ENCODE data around the gene HPCAL1. TPM values are rescaled to one million over a fixed set of nuclear protein-coding genes. Genes with fewer than 3 reads are reported as not detected.

HPCAL1 gene
- total RNA-seq, 1 experiment from 2014 or later = 273 TPM

DNA sequence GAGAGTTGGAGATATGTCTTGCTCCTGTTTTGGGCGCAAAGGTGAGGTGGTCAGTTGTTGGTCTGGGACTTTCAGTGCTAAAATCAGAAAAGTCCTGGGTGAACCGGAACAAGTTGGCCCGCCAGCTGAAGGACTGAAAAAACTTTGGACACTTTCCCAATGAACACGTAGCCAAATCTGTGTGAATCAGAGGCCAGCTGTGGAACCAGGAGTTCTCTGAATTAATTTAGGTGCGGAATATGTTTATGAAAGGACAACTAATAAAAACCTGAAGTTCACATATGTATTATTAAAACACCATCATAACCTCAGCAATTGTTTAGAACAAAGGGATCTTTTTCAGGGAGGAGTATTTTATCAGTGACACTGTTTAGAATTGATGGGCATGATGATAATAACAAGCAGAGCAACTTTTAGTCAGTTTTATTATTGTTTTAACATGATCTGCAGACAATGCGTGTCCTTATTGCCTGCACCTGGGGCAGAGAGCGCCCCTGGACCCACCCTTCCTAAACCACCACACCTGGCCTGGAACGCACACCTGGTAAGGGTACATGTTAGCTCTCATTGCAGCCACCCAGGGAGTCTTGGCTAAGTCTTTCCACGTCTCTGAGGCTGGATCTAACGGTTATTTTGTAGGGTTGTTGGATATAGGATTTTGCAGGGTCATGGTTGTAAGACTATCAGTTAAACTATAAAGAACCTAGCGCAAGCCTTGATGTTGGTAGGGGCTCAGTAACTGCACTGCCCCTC is 155.3 kb downstream of the HPCAL1 start:
- peak; percentile 62 for DNase-seq (ENCODE audit: low read depth)

DNA sequence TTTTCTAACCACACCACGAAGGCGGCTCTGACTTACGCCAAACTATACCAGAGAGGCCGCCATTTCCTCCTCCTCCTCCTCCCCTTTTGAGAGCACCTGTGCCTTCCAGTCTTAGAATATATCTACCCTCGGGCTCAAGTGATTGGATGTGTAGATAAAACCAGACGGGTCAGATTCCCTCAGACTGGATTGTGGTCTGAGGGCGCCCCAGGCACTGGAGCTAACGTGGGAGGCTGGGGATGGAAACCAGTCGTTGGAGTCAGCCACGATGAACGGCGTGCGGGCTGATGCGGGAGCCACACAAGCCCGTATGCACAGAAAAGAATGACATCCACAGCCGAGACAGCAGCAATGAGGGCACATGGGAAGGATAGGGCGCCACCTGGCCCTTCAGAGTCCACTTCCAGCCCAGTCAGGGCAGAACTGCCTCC is 157.7 kb downstream of the HPCAL1 start:
- peak; percentile 60 for DNase-seq (ENCODE audit: low read depth)

GRCh38 chr2:10462178-10463083 is 159.7 kb downstream of the HPCAL1 start:
- no peak for DNase-seq (ENCODE audit: low read depth)

DNA sequence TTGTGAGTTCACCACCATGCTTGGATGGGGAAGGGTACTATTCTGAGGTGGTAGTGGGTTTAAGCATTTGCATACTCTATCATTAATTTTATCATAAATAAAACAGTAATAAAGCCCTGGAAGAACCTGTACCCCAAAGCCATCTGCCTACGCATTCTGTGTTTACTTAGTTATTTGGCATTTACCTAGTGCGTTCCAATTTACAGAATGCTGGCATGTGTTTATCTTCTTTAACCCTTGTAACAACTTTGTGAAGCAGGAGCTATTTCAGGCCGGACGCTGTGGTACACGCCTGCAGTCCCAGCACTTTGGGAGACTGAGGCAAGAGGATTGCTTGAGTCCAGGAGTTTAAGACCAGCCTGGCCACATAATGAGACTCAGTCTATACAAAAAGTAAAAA is 163.2 kb downstream of the HPCAL1 start:
- DNase-seq (ENCODE audit: low read depth) = no peak

GRCh38 chr2:10466801-10467200 is 164.1 kb downstream of the HPCAL1 start:
- DNase-seq (ENCODE audit: low read depth) = no peak

DNA sequence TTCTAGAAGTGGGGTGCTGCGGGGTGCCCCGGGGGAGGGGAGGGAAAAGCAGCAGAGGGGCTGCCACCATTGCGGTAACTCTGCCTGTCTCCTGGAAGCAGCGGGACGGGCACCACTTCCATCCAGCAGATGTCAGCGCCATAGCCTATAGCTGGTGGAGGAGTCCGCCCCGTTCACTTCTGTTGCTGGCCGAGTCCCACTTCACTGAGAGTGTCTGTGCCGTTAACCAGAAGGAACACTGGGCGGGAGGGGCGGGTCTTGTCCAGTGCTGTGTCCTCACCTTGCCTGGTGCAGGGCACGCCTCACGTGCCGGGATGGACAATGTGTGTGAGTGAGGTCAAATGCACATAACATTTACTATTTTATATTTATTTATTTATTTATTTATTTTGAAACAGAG is 164.7 kb downstream of the HPCAL1 start:
- DNase-seq (ENCODE audit: low read depth) = peak; percentile 33

- DNase-seq (ENCODE audit: low read depth) = no peak
Measured at GRCh38 chr2:10469301-10469700, 166.6 kb downstream of the HPCAL1 start.

DNA sequence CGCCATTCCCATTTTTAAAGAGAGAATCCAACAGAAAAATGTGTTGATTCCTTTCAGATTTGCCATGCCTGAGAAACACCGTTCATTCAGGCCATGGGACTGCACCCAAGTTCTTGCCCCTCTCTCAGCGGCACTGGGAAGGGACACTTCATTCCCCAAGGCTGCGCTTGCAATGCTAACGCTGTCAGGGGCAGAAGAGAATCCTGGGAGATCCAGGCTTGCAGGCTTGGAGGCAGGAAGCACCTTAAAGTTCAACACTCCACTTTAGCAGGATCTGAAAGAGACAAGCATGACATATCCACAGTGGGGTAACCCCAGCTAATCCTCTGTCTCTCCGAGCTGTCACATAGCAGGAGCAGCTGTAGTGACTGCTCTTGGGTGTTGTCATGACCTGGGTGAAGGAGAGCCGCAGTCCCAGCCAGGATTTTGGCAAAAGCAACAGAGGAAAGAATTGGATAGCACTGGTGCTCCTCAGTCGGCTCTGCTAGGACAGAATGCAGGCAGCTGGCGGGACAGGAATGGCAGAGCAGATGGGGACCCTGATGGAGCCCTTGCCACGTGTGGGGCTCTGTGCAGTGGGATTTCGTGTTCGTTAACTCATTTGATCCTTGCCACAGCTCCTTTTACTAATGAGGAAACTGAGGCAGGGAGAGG is 167.4 kb downstream of the HPCAL1 start:
- no peak for DNase-seq (ENCODE audit: low read depth)

DNA sequence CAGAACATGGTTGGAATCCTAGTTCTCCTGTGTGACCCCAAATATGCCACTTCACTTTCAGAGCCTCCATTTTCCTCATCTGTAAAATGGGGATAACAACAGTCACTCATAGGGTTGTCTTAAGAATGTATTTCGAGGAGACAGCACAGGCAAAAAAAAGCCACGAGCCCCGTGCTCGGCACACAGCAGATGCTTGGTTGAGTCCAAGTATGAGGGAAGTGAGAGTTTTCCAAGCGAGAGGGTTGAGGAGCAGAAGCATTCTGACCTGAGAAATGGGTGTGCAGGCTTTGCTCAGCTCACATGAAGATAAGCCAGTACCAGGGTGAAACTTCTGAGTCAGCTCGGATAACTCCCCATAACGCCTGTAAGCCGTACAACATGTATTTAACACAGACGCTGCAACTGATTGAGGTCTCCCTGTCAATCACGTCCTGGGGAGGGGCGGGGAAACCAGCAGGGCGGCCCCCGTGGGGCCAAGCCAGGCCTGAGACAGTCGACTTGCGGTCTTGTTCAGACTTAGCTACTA is 168.4 kb downstream of the HPCAL1 start:
- no peak for DNase-seq (ENCODE audit: low read depth)

DNA sequence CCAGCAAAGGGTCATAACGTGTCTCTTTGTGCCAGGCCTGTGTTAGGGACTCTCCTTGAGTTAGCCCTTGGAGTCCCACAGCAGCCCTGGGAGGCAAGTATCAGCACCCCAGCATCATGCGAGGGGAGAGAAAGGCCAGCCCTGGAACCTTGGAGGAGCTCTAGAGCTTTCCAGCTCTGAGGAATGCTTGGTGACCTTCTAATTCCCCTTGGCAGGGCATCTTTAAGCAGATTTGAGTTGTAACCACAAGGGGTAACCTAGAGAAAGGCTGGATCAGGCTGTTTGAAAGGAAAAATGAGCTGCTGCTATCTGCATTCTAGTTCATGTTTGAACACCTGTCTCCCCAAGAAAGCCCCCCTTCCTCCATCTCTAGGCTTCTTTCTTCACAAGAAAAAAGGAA is 169.3 kb downstream of the HPCAL1 start:
- no peak for DNase-seq (ENCODE audit: low read depth)

DNA sequence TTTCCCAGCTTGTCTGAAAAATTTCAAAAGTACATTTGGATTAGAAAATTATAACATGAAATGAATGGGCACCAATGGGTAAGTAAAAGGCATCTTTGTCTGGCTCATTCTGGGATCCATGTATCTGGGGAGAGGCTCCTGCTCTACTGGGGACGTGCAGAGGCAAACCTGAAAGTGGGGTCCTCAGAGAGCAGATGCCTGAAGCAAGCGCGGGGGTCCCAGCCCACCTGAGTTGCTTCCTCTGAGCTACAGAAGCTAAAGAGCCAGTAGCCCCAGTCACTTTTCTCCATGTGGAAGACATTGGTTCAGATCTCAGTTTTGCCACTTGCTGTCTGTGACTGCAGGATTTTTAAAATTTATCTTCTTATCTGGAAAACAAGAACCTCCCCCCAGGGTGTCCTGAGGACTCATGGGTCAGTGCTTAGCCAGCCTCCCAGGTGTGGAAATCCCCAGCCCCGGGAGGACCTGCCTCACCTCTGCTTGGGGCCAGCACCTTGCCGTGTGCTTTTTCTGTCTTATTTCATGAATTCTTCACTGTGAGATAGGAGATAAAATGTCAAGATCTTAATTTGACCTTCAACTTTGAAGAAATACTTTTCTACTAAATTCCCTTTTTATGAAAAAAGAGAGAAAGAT is 170.5 kb downstream of the HPCAL1 start:
- no peak for DNase-seq (ENCODE audit: low read depth)

DNA sequence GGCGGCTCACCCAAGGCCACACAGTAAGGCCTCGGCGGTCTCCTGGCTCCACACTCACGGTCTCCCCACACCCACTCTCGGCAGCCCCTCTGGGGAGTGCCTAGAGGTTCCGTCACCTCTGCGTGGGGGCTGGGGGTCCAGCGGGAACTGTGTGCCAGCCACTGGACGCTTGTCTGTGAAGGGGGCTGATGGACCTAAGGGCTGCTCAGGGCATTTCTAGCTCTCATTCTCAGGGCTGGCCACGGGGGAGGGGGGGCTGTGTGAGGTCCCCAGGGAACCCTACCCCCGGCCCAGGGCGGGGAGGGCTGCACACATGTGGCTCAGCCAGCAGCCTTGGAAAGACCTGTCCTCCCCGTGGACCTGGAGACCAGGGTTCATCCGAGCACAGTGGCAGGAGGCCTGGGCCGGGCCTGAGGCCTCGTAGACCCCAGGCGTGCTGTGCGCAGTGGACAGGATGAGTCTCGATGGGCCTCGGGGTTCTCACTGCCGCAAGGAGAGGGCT is 172.6 kb downstream of the HPCAL1 start:
- no peak for DNase-seq (ENCODE audit: low read depth)

- DNase-seq (ENCODE audit: low read depth) = no peak
Measured at GRCh38 chr2:10475811-10476660, 173.3 kb downstream of the HPCAL1 start.

GRCh38 chr2:10476723-10477442 is 174.2 kb downstream of the HPCAL1 start:
- DNase-seq (ENCODE audit: low read depth) = no peak

Other genes with a start within 250 kb of the HPCAL1 start
- gene CYS1, start 222.5 kb upstream of the HPCAL1 start, total RNA-seq (2014; rRNA removed; shearing (Covaris generic)) = 0.12 and 2.2 TPM in 2 replicates
- 134 and 144 TPM in 2 replicates for gene RRM2, start 180.2 kb upstream of the HPCAL1 start, total RNA-seq (2014; rRNA removed; shearing (Covaris generic))
- gene ODC1, start 145.4 kb downstream of the HPCAL1 start, total RNA-seq (2014; rRNA removed; shearing (Covaris generic)) = 55.2 and 57.0 TPM in 2 replicates

Measured in RPMI7951 (cell line).